ENCODE measurements around the gene ZER1. TPM values are rescaled to one million over a fixed set of nuclear protein-coding genes. Genes with fewer than 3 reads are reported as not detected.

Gene ZER1
- total and polyA plus RNA-seq, 2 of the 8 experiments (the other 6 are each of a cell fraction or from before 2014, with no cell fraction given): 20.5 to 26.6 TPM

DNA sequence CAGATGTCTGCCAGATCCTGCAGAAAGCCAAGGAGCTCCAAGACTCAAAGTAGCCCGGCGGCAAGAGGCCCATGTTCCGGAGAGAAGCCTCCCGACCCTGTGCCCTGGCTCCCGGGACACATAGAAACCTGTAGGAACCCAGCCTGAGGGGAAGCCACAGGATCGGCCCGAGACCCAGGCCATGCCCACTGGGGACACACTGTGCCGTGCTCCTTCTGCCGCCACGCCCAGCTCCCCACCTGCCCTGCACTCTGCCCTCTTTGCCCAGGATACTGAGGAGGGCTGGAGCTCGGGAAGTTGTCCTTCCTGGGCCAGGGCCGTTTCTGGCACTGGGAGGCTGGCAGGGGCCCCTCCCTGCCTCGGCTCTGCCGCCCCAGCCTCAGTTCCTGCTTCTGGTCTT, 36.1 kb upstream of the ZER1 start:
- H2AFZ ChIP-seq (ENCODE audit: low read length): no peak overlapping the region
- no peak overlapping the region for H3K56ac ChIP-seq (replicated peaks; ENCODE audit: insufficient read length, low read depth, low read length)
- H2BK20ac ChIP-seq (ENCODE audit: low read length): no peak overlapping the region
- CTCF ChIA-PET (ENCODE audit: partially characterized antibody): interaction anchor here (1.0 to 2.5 kb wide), 6 partner anchors 10 to 75 kb away, joined by 3 to 11 read pairs (median 4); partner anchors contain the start of gene ENDOG
- H3K4me2 ChIP-seq (ENCODE audit: insufficient read depth in 1 of 2, low read depth in 2 of 2, low read length in 2 of 2): no peak overlapping the region
- no peak overlapping the region for H2BK120ac ChIP-seq (replicated peaks; ENCODE audit: low read depth, low read length)
- H3K79me2 ChIP-seq (ENCODE audit: control insufficient read depth in 1 of 2, insufficient read depth in 2 of 2, low read length in 2 of 2): no peaks in the 10 kb centered on the region
- FAIRE-seq: no peak
- no peak overlapping the region for H3K4ac ChIP-seq (replicated peaks; ENCODE audit: insufficient read length, low read depth, low read length)
- H4K8ac ChIP-seq (ENCODE audit: extremely low read depth, insufficient read depth, low read length): no peak overlapping the region
- POLR2A ChIA-PET (ENCODE audit: partially characterized antibody): interaction anchor here (0.5 to 4.6 kb wide), 4 partner anchors 9 to 508 kb away, joined by 3 to 37 read pairs (median 3); partner anchors contain the start of gene ENDOG
- no peaks in the 10 kb centered on the region for H3K4me1 ChIP-seq (replicated peaks in 1 of 4; ENCODE audit: control insufficient read depth in 3 of 4, insufficient read depth in 4 of 4, low read length in 3 of 4)
- H3K36me3 ChIP-seq (ENCODE audit: control insufficient read depth in 2 of 4, insufficient read depth in 4 of 4, low read length in 3 of 4): peaks cover 2 to 13% (median 10%) of the 10 kb centered on the region in 4 experiments; a peak in 6 of 8 replicates
- no peak overlapping the region for H4K91ac ChIP-seq (replicated peaks; ENCODE audit: insufficient read length, low read length)
- no peak overlapping the region for H3K9ac ChIP-seq (replicated peaks in 1 of 4; ENCODE audit: extremely low read depth in 1 of 4, low read depth in 3 of 4, low read length in 3 of 4)
- H3K14ac ChIP-seq (ENCODE audit: insufficient read length): no peak overlapping the region
- 84% methylated on average over 13 of the region's 14 CpGs; no CpG with 5 or more reads in 1 of the 2 experiments for WGBS, 2 experiments (ENCODE audit: extremely low coverage in 1 of 2, insufficient coverage in 1 of 2, insufficient read length in 1 of 2, insufficient replicate concordance in 2 of 2, low coverage in 1 of 2, low lambda C conversion rate in 2 of 2, missing lambda C conversion rate in 1 of 2)
- H3K27me3 ChIP-seq (replicated peaks in 1 of 4; ENCODE audit: control insufficient read depth in 3 of 4, extremely low read depth in 1 of 4, insufficient read depth in 3 of 4, low read length in 3 of 4): no peaks in the 10 kb centered on the region
- H3K9me3 ChIP-seq (ENCODE audit: insufficient read depth in 2 of 2, low read depth in 1 of 2, low read length in 1 of 2): no peaks in the 10 kb centered on the region
- H3K4me3 ChIP-seq (ENCODE audit: extremely low read depth in 1 of 4, insufficient read depth in 2 of 4, low read depth in 3 of 4, low read length in 4 of 4): no peak overlapping the region
- H3K27ac ChIP-seq (ENCODE audit: low read depth, low read length): no peak overlapping the region
- no peak overlapping the region; the same call in 1 of the 2 replicates for H2BK5ac ChIP-seq (ENCODE audit: low read depth, low read length)
- no peak overlapping the region for H3K23ac ChIP-seq (ENCODE audit: insufficient read length)
- H2AK5ac ChIP-seq (ENCODE audit: low read depth, low read length): no peak overlapping the region
- H4K20me1 ChIP-seq (replicated peaks in 1 of 2; ENCODE audit: control insufficient read depth in 1 of 2, insufficient read depth in 2 of 2, low read length in 2 of 2): peaks cover 0 to 4% of the 10 kb centered on the region in 2 experiments
- no peak overlapping the region for H3K18ac ChIP-seq (ENCODE audit: extremely low read depth, low read length)
- no peaks in the 10 kb centered on the region for H3K79me1 ChIP-seq (ENCODE audit: low read depth, low read length)
- DNase-seq (ENCODE audit: low read depth in 1 of 2, low spot score in 2 of 2): no peak
- H2BK15ac ChIP-seq (ENCODE audit: low read length): no peak overlapping the region
- H3K23me2 ChIP-seq (ENCODE audit: low read depth, low read length): no peaks in the 10 kb centered on the region
- no peak overlapping the region for H4K5ac ChIP-seq (ENCODE audit: insufficient read length, low read depth, low read length)
- H2BK12ac ChIP-seq (ENCODE audit: low read depth, low read length): no peak overlapping the region
- TF ChIP-seq, protein P1, sequence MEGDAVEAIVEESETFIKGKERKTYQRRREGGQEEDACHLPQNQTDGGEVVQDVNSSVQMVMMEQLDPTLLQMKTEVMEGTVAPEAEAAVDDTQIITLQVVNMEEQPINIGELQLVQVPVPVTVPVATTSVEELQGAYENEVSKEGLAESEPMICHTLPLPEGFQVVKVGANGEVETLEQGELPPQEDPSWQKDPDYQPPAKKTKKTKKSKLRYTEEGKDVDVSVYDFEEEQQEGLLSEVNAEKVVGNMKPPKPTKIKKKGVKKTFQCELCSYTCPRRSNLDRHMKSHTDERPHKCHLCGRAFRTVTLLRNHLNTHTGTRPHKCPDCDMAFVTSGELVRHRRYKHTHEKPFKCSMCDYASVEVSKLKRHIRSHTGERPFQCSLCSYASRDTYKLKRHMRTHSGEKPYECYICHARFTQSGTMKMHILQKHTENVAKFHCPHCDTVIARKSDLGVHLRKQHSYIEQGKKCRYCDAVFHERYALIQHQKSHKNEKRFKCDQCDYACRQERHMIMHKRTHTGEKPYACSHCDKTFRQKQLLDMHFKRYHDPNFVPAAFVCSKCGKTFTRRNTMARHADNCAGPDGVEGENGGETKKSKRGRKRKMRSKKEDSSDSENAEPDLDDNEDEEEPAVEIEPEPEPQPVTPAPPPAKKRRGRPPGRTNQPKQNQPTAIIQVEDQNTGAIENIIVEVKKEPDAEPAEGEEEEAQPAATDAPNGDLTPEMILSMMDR (IDR thresholded peaks at IDR 0.05; ENCODE audit: control extremely low read depth in 1 of 3, insufficient read depth in 1 of 3, low read depth in 1 of 3, low read length in 3 of 3): no peak
- TF ChIP-seq GABPA (IDR thresholded peaks at IDR 0.05; ENCODE audit: borderline replicate concordance, insufficient read depth, low read length): no peak
- TF ChIP-seq SP2 (IDR thresholded peaks at IDR 0.05; ENCODE audit: low read length): no peak
- TF ChIP-seq CEBPB (IDR thresholded peaks at IDR 0.05; ENCODE audit: low read depth, low read length): no peak
- TF ChIP-seq NRF1 (IDR thresholded peaks at IDR 0.05; ENCODE audit: low read depth, low read length): no peak
- no peak for TF ChIP-seq CHD2 (IDR thresholded peaks at IDR 0.05; ENCODE audit: low read length)
- TF ChIP-seq RBBP5 (IDR thresholded peaks at IDR 0.05; ENCODE audit: borderline replicate concordance, low read depth, low read length): no peak
- no peak for TF ChIP-seq FOSL1 (IDR thresholded peaks at IDR 0.05; ENCODE audit: insufficient read depth, low read depth, low read length)
- TF ChIP-seq CBX5 (IDR thresholded peaks at IDR 0.05; ENCODE audit: low read depth, low read length): no peak
- no peak for TF ChIP-seq JUND (IDR thresholded peaks at IDR 0.05; ENCODE audit: low read length)
